Mucosa of rectum (tissue), 2 donors: ENCODE data around the gene KCNJ16.

ENCODE experiments used
- H3K27ac ChIP-seq, 2 donors: one replicate each; pipeline ENCODE4 v1.7.0; 2013; ENCODE audit warnings: inconsistent platforms in 2 of 2, low read depth in 2 of 2, low read length in 2 of 2
- H3K27me3 ChIP-seq, 2 donors: one replicate each; pipeline ENCODE4 v1.7.0; 2013; ENCODE audit warnings: low read length in 2 of 2; ENCODE audit not compliant: control insufficient read depth in 2 of 2, insufficient read depth in 2 of 2
- H3K36me3 ChIP-seq, 2 donors: one replicate each; pipeline ENCODE4 v1.7.0; 2013; ENCODE audit warnings: low read length in 2 of 2; ENCODE audit not compliant: control insufficient read depth in 2 of 2, insufficient read depth in 2 of 2
- H3K4me1 ChIP-seq, 2 donors: one replicate each; pipeline ENCODE4 v1.7.0; 2013; ENCODE audit warnings: low read length in 2 of 2, mild to moderate bottlenecking in 1 of 2; ENCODE audit not compliant: control insufficient read depth in 2 of 2, insufficient read depth in 2 of 2
- H3K4me3 ChIP-seq, 2 donors: one replicate each; pipeline ENCODE4 v1.7.0; 2013; ENCODE audit warnings: low read length in 2 of 2
- H3K9ac ChIP-seq, 2 donors: one replicate each; pipeline ENCODE4 v1.7.0; 2013; ENCODE audit warnings: low read length in 2 of 2, low read depth in 1 of 2, mild to moderate bottlenecking in 1 of 2
- H3K9me3 ChIP-seq, 2 donors: one replicate each; pipeline ENCODE4 v1.7.0; 2013; ENCODE audit warnings: low read length in 2 of 2; ENCODE audit not compliant: control insufficient read depth in 2 of 2
- donor health status: healthy.
- donor health status: Normal muscosa, but diverticular disease.

The KCNJ16 gene

DNA sequence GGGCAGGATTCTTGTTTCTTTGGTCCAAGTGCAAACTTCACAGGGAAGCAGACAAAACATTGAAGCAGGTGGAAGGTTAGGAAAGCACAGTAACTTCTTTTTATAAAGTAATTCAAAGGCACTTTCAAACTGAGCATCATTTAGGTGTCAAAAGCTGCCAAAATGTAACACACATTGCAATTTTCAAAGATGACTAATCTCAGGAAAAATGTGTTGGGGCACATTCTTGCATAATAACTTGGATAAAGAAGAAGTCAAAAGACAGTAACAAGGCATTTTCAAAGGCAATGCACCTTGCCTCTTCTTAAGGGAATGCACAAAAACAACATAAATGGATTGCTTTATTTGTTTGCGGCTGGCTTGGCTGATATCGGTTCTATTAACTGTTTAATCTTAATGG, 97.9 kb downstream of the KCNJ16 start:
- no peak overlapping the region for H3K9ac ChIP-seq
- no peak overlapping the region for H3K27ac ChIP-seq
- peaks cover 20 to 21% of the 10 kb centered on the region in 2 donors for H3K36me3 ChIP-seq
- H3K4me3 ChIP-seq = no peak overlapping the region
- peaks cover 0 to 4% of the 10 kb centered on the region in 2 donors for H3K4me1 ChIP-seq
- no peaks in the 10 kb centered on the region for H3K27me3 ChIP-seq
- no peaks in the 10 kb centered on the region for H3K9me3 ChIP-seq

DNA sequence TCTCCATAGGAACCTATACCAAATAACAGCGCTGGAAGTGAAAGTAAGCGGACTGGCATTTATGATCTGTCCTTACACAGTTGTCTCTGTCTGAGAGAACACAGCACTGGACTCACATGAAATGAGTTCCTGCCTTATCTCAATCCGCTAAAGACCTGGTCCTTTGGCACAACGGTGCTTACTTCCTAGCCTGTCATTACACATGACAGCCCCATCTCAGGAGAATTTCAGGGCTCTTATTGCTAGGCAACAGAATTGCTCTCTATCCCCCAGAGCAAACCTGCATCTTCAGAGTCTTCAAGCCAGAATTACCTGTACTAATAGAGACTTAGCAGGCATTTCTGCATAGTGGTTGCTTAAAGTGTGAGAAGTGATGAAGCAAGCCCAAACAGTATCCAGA, 98.7 kb downstream of the KCNJ16 start:
- H3K9ac ChIP-seq = no peak overlapping the region
- H3K27ac ChIP-seq = no peak overlapping the region
- H3K4me1 ChIP-seq = peaks cover 0 to 4% of the 10 kb centered on the region in 2 donors
- H3K9me3 ChIP-seq = no peaks in the 10 kb centered on the region
- peaks cover 20 to 21% of the 10 kb centered on the region in 2 donors for H3K36me3 ChIP-seq
- no peaks in the 10 kb centered on the region for H3K27me3 ChIP-seq
- no peak overlapping the region for H3K4me3 ChIP-seq

- Histone ChIP-seq H3K9me3 (no peaks in the 10 kb centered on the region), H3K27me3 (no peaks in the 10 kb centered on the region), H3K36me3 (peaks cover 6 to 8% of the 10 kb centered on the region in 2 donors), H3K4me3 (no peak overlapping the region), H3K27ac (no peak overlapping the region), H3K4me1 (no peaks in the 10 kb centered on the region), H3K9ac (no peak overlapping the region)
Observed at GRCh38 chr17:70181376-70181775, 106.4 kb downstream of the KCNJ16 start.

DNA sequence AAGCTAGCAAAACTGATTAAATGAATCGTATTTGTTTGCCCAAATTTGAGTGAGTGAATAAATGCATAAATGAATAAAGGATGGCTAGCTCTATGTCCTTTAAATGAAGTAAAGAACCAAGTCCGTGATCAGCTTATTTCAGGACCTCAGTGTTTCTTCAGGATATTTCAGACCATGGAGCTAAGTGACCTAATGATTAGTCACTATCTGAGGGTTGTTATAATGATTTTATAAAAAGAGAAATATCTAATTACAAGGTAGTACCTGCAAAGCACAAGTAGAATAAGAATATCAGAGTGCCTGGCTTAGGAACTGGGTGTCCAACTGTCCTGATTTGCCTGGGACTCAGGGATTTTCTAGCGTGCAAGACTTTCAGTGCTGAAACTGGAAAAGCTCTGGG, 106.8 kb downstream of the KCNJ16 start:
- Histone ChIP-seq H3K27ac (no peak overlapping the region), H3K9me3 (no peaks in the 10 kb centered on the region), H3K36me3 (peaks cover 6 to 8% of the 10 kb centered on the region in 2 donors), H3K4me1 (no peaks in the 10 kb centered on the region), H3K9ac (no peak overlapping the region), H3K4me3 (no peak overlapping the region), H3K27me3 (no peaks in the 10 kb centered on the region)

DNA sequence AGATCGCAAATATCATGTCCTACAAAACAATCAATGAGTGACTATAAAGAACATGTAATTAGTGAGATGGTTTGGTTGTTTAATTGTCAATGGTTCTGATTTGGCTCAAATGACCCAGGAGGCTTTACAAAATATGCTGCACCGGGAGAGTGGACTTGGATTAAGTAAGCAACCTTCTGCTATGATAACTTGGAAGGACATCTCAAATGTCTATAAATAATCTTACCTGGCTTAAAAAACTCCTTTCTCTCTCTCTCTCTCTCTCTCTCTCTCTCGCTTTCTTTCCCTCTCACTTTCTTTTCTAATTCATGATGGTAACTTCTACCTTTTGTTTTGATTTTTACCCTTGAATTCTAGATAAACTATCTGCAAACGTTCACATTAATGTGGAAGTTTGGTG, 108.5 kb downstream of the KCNJ16 start:
- H3K4me3 ChIP-seq = no peak overlapping the region
- H3K9ac ChIP-seq = no peak overlapping the region
- no peaks in the 10 kb centered on the region for H3K4me1 ChIP-seq
- no peaks in the 10 kb centered on the region for H3K36me3 ChIP-seq
- H3K27ac ChIP-seq = no peak overlapping the region
- H3K9me3 ChIP-seq = no peaks in the 10 kb centered on the region
- H3K27me3 ChIP-seq = no peaks in the 10 kb centered on the region

GRCh38 chr17:70184207-70184606, 109.2 kb downstream of the KCNJ16 start:
- H3K27me3 ChIP-seq = no peaks in the 10 kb centered on the region
- no peaks in the 10 kb centered on the region for H3K9me3 ChIP-seq
- no peak overlapping the region for H3K27ac ChIP-seq
- no peak overlapping the region for H3K4me3 ChIP-seq
- H3K4me1 ChIP-seq = no peaks in the 10 kb centered on the region
- no peaks in the 10 kb centered on the region for H3K36me3 ChIP-seq
- no peak overlapping the region for H3K9ac ChIP-seq

DNA sequence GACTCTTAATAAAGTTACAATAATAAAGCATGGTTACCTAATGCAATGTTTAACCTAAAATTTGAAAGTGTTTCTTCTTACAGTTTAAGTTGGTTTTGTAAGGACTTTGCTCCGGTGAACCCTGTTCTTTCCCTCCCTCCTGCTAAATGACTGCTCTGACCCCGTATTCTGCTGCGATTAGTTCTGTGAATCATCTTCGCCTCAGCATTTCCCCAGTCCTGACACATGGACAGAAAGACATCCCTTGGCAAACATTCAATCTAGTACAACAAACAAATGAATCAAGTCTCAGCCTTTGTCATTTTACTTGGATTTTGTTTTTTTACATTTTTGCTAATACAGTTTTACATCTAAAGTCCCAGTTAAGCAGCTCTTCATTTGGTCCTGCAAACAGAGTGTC, 109.7 kb downstream of the KCNJ16 start:
- Histone ChIP-seq H3K27ac (no peak overlapping the region), H3K4me3 (no peak overlapping the region), H3K4me1 (no peaks in the 10 kb centered on the region), H3K9me3 (no peaks in the 10 kb centered on the region), H3K36me3 (no peaks in the 10 kb centered on the region), H3K27me3 (no peaks in the 10 kb centered on the region), H3K9ac (no peak overlapping the region)
